Upper lobe of left lung (tissue), 6 donors: ENCODE data around the gene MMP12. TPM values are rescaled to one million over a fixed set of nuclear protein-coding genes. Genes with fewer than 3 reads are reported as not detected.
A peak's percentile ranks its signal among the peaks of the same experiment; 100 is the strongest.

ENCODE experiments used
- ATAC-seq, 2 donors: fragments of 200-7000 bp; cut with Tn5 transposase; one replicate each; pipeline ENCODE4 v1.9.1; 2022; ENCODE audit warnings: mild to moderate bottlenecking in 2 of 2, moderate library complexity in 2 of 2; ENCODE audit not compliant: low FRiP score in 2 of 2
- DNase-seq, 2 donors: peaks; one replicate each; pipeline ENCODE4 v3.0.0-alpha.2; 2019 to 2020
- H3K27ac ChIP-seq, 4 donors: fragments of 200-600 bp; sonication (generic); one replicate each; pipeline ENCODE4 v1.5.1; 2016 to 2019
- H3K27me3 ChIP-seq, 4 donors: fragments of 200-600 bp; sonication (generic); one replicate each; pipeline ENCODE4 v1.5.1; 2017 to 2019
- H3K36me3 ChIP-seq, 4 donors: fragments of 200-600 bp; sonication (generic); one replicate each; pipeline ENCODE4 v1.5.1; 2016 to 2019
- H3K4me1 ChIP-seq, 4 donors: fragments of 200-600 bp; sonication (generic); one replicate each; pipeline ENCODE4 v1.5.1; 2018 to 2019
- H3K4me3 ChIP-seq, 4 donors: fragments of 200-600 bp; sonication (generic); one replicate each; pipeline ENCODE4 v1.5.1; 2017 to 2019; ENCODE audit warnings: mild to moderate bottlenecking in 2 of 4, moderate library complexity in 1 of 4
- H3K9me3 ChIP-seq, 4 donors: fragments of 200-600 bp; sonication (generic); one replicate each; pipeline ENCODE4 v1.5.1; 2018 to 2019
- CTCF ChIP-seq, 6 experiments: fragments of 450-650 bp in 4 of 6; fragments of 200-600 bp in 2 of 6; sonication (generic) in 2 of 6; IDR thresholded peaks; one replicate each; pipeline ENCODE4 v1.5.1; 2016 to 2019; ENCODE audit warnings: antibody characterized with exemption in 6 of 6
- EP300 ChIP-seq, 4 donors: sonication (generic); formaldehyde crosslinking; IDR thresholded peaks; one replicate each; pipeline ENCODE4 v1.5.1; 2017; ENCODE audit warnings: antibody characterized with exemption in 4 of 4, control low read depth in 2 of 4
- POLR2A ChIP-seq, 4 donors: fragments of 450-650 bp; IDR thresholded peaks; one replicate each; pipeline ENCODE4 v1.5.1; 2016 to 2017; ENCODE audit warnings: antibody characterized with exemption in 4 of 4, mild to moderate bottlenecking in 2 of 4
- POLR2AphosphoS5 ChIP-seq, 2 donors: sonication (generic); formaldehyde crosslinking; IDR thresholded peaks; one replicate each; pipeline ENCODE4 v1.5.1; 2017; ENCODE audit warnings: antibody characterized with exemption in 2 of 2
- WGBS, 2 donors: methylation state at CpG; one replicate each; pipeline ENCODE4 v1.1.5; 2017 to 2018; 5-methylcytosine and 5-hydroxymethylcytosine counted together
- total RNA-seq, 6 donors: library from RNA; depleted of rRNA in 4 of 6; stranded (reverse); fragments of >200 nt in 4 of 6; gene quantifications; one replicate each; pipeline versions ENCODE4 v1.1.0 to v1.2.1, GENCODE V29; 2016 to 2021
- donor health status: DM: no; HTN: no; CAD: no; lungs with moderate emphysema.
- donor health status: DM: no; HTN: yes; CAD: no; lungs with severe emphysema.

MMP12 gene
- total RNA-seq, 6 donors from 2014 or later: 0.29 TPM; not detected in 5

- peak; percentile 30 to 89 for DNase-seq
- H3K9me3 ChIP-seq: no peaks in the 10 kb centered on the region
- 49 to 54% methylated on average over 34 to 38 of the region's 38 CpGs for WGBS, 2 donors
- H3K4me1 ChIP-seq: peaks cover 0 to 5% (median 0%) of the 10 kb centered on the region in 4 donors
- no peaks in the 10 kb centered on the region for H3K36me3 ChIP-seq
- no peaks in the 10 kb centered on the region for H3K27me3 ChIP-seq
- TF ChIP-seq CTCF (IDR thresholded peaks at IDR 0.05) (peak in 2 of 6 experiments; percentile 16 to 23), POLR2AphosphoS5 (IDR thresholded peaks at IDR 0.05) (no peak), EP300 (IDR thresholded peaks at IDR 0.05) (no peak), POLR2A (IDR thresholded peaks at IDR 0.05) (no peak)
- H3K4me3 ChIP-seq: peak overlapping the region in 1 of 4 donors; percentile 25
- ATAC-seq: peak in 1 of 2 donors; percentile 84
- H3K27ac ChIP-seq: no peak overlapping the region
These were observed 43.0 kb downstream of the MMP12 start for GRCh38 chr11:102831489-102832440.

GRCh38 chr11:102831128-102831488, 43.7 kb downstream of the MMP12 start:
- no peak for TF ChIP-seq CTCF (IDR thresholded peaks at IDR 0.05)
- TF ChIP-seq EP300 (IDR thresholded peaks at IDR 0.05): no peak
- no peak for TF ChIP-seq POLR2A (IDR thresholded peaks at IDR 0.05)
- TF ChIP-seq POLR2AphosphoS5 (IDR thresholded peaks at IDR 0.05): no peak
- WGBS, 2 donors: 60 to 64% methylated on average over 2 of the region's 2 CpGs
- no peaks in the 10 kb centered on the region for H3K27me3 ChIP-seq
- no peaks in the 10 kb centered on the region for H3K9me3 ChIP-seq
- no peaks in the 10 kb centered on the region for H3K36me3 ChIP-seq
- no peak for DNase-seq
- peak overlapping the region in 1 of 4 donors; percentile 25 for H3K4me3 ChIP-seq
- H3K27ac ChIP-seq: no peak overlapping the region
- H3K4me1 ChIP-seq: peaks cover 0 to 5% (median 0%) of the 10 kb centered on the region in 4 donors
- ATAC-seq: no peak

- DNase-seq (no peak), ATAC-seq (no peak)
- no peak overlapping the region for H3K27ac ChIP-seq
- H3K27me3 ChIP-seq: no peaks in the 10 kb centered on the region
- WGBS, 2 donors: 69 to 72% methylated on average over 5 of the region's 5 CpGs
- H3K36me3 ChIP-seq: no peaks in the 10 kb centered on the region
- peaks cover 0 to 5% (median 0%) of the 10 kb centered on the region in 4 donors for H3K4me1 ChIP-seq
- no peak overlapping the region for H3K4me3 ChIP-seq
- H3K9me3 ChIP-seq: no peaks in the 10 kb centered on the region
- TF ChIP-seq POLR2A (IDR thresholded peaks at IDR 0.05) (no peak), EP300 (IDR thresholded peaks at IDR 0.05) (no peak), POLR2AphosphoS5 (IDR thresholded peaks at IDR 0.05) (no peak), CTCF (IDR thresholded peaks at IDR 0.05) (no peak)
These were observed 44.6 kb downstream of the MMP12 start for GRCh38 chr11:102830001-102830727.

GRCh38 chr11:102829316-102830000, 45.3 kb downstream of the MMP12 start:
- ATAC-seq (no peak), DNase-seq (no peak)
- H3K4me3 ChIP-seq: no peak overlapping the region
- peaks cover 0 to 5% (median 0%) of the 10 kb centered on the region in 4 donors for H3K4me1 ChIP-seq
- no peaks in the 10 kb centered on the region for H3K9me3 ChIP-seq
- WGBS, 2 donors: 71 to 74% methylated on average over 6 of the region's 6 CpGs
- TF ChIP-seq CTCF (IDR thresholded peaks at IDR 0.05): no peak
- TF ChIP-seq POLR2A (IDR thresholded peaks at IDR 0.05): no peak
- TF ChIP-seq POLR2AphosphoS5 (IDR thresholded peaks at IDR 0.05): no peak
- TF ChIP-seq EP300 (IDR thresholded peaks at IDR 0.05): no peak
- H3K27ac ChIP-seq: no peak overlapping the region
- H3K27me3 ChIP-seq: no peaks in the 10 kb centered on the region
- H3K36me3 ChIP-seq: no peaks in the 10 kb centered on the region
